IMR-90 (cell line): ENCODE results near the gene TNKS1BP1. TPM values are rescaled to one million over a fixed set of nuclear protein-coding genes. Genes with fewer than 3 reads are reported as not detected.

ENCODE experiments used
- ATAC-seq: fragments of 200-7000 bp; cut with Tn5 transposase; 2 replicates; pipeline ENCODE4 v1.9.1; 2020; ENCODE audit warnings: low read depth, mild to moderate bottlenecking, moderate library complexity
- BruUV-seq: library from RNA; stranded (reverse); fragments of 400-500 nt; replicated peaks from 2 replicates; lab custom pipeline; 2021; lab: Mats Ljungman, UMichigan
- CTCF ChIA-PET: fragments of 300-600 bp; formaldehyde crosslinking; extraction: SDS; loops from one replicate; lab custom pipeline; 2021; ENCODE audit warnings: antibody characterized with exemption; lab: Yijun Ruan, JAX
- POLR2A ChIA-PET: fragments of 300-600 bp; sonication (Branson Sonifier 250); formaldehyde crosslinking; loops from one replicate; lab custom pipeline; 2022; ENCODE audit warnings: antibody characterized with exemption; ENCODE audit not compliant: unreplicated experiment; lab: Charles Lee
- DNase-seq: peaks from one replicate; pipeline ENCODE4 v3.0.0; 2013
- H2AFZ ChIP-seq: replicated peaks from 2 replicates; pipeline ENCODE3; 2013; ENCODE audit warnings: low read length, mild to moderate bottlenecking; ENCODE audit not compliant: poor library complexity
- H2AK5ac ChIP-seq: 2 replicates; pipeline ENCODE4 v1.6.1; 2013; ENCODE audit warnings: low read depth, low read length, inconsistent platforms
- H2AK9ac ChIP-seq: replicated peaks from 2 replicates; pipeline ENCODE3; 2013; ENCODE audit warnings: mild to moderate bottlenecking, low read depth, low read length, moderate library complexity; ENCODE audit not compliant: poor library complexity
- H2BK120ac ChIP-seq: 2 replicates; pipeline ENCODE4 v1.6.1; 2013; ENCODE audit warnings: low read depth, low read length, inconsistent platforms
- H2BK15ac ChIP-seq: 3 replicates; pipeline ENCODE4 v1.6.1; 2013; ENCODE audit warnings: low read depth, low read length, inconsistent platforms
- H2BK20ac ChIP-seq: 2 replicates; pipeline ENCODE4 v1.6.1; 2013; ENCODE audit warnings: low read depth, mild to moderate bottlenecking, inconsistent platforms, low read length, moderate library complexity
- H2BK5ac ChIP-seq: 2 replicates; pipeline ENCODE4 v1.6.1; 2013; ENCODE audit warnings: mild to moderate bottlenecking, low read depth, low read length, inconsistent platforms; ENCODE audit not compliant: poor library complexity, severe bottlenecking
- H3K14ac ChIP-seq: replicated peaks from 2 replicates; pipeline ENCODE4 v1.6.1; 2013; ENCODE audit warnings: low read depth, low read length, inconsistent platforms
- H3K18ac ChIP-seq: 2 replicates; pipeline ENCODE4 v1.6.1; 2013; ENCODE audit warnings: low read depth, low read length, control low read depth
- H3K23ac ChIP-seq: 2 replicates; pipeline ENCODE4 v1.6.1; 2013; ENCODE audit warnings: low read depth, low read length, inconsistent platforms
- H3K27ac ChIP-seq: 2 replicates; pipeline ENCODE4 v1.5.1; 2013; ENCODE audit warnings: mild to moderate bottlenecking, control low read depth, low read length; ENCODE audit not compliant: insufficient read depth
- H3K27me3 ChIP-seq: 2 replicates; pipeline ENCODE4 v1.6.1; 2013; ENCODE audit warnings: low read length; ENCODE audit not compliant: control insufficient read depth, insufficient read depth
- H3K36me3 ChIP-seq: 2 replicates; pipeline ENCODE4 v1.6.1; 2013; ENCODE audit warnings: low read length, mixed read lengths; ENCODE audit not compliant: control insufficient read depth, insufficient read depth
- H3K4ac ChIP-seq: 2 replicates; pipeline ENCODE4 v1.6.1; 2013; ENCODE audit warnings: low read depth, low read length, inconsistent platforms
- H3K4me1 ChIP-seq: 2 replicates; pipeline ENCODE4 v1.6.1; 2013; ENCODE audit warnings: low read length, mixed read lengths; ENCODE audit not compliant: control insufficient read depth, insufficient read depth
- H3K4me2 ChIP-seq: 2 replicates; pipeline ENCODE4 v1.6.1; 2013; ENCODE audit warnings: low read depth, mild to moderate bottlenecking, control low read depth, low read length, moderate library complexity
- H3K4me3 ChIP-seq: 2 replicates; pipeline ENCODE4 v1.5.1; 2013; ENCODE audit warnings: low read depth, mild to moderate bottlenecking, control low read depth, low read length, moderate library complexity; ENCODE audit not compliant: insufficient read depth
- H3K56ac ChIP-seq: 2 replicates; pipeline ENCODE4 v1.6.1; 2013; ENCODE audit warnings: low read length, inconsistent platforms; ENCODE audit not compliant: insufficient read depth; ENCODE audit errors: extremely low read depth
- H3K79me1 ChIP-seq, 2 experiments: 2 replicates each; pipeline ENCODE4 v1.6.1; 2013; ENCODE audit warnings: low read length in 2 of 2, inconsistent platforms in 1 of 2, low read depth in 1 of 2
- H3K9ac ChIP-seq: 2 replicates; pipeline ENCODE4 v1.6.1; 2013; ENCODE audit warnings: low read depth, low read length, control low read depth
- H3K9me1 ChIP-seq: 2 replicates; pipeline ENCODE4 v1.6.1; 2013; ENCODE audit warnings: low read length, inconsistent platforms; ENCODE audit not compliant: insufficient read depth
- H3K9me3 ChIP-seq: 2 replicates; pipeline ENCODE4 v1.6.1; 2013; ENCODE audit warnings: low read length; ENCODE audit not compliant: control insufficient read depth, insufficient read depth
- H4K20me1 ChIP-seq: 2 replicates; pipeline ENCODE4 v1.6.1; 2013; ENCODE audit warnings: low read length, inconsistent platforms; ENCODE audit not compliant: insufficient read depth
- H4K5ac ChIP-seq: 2 replicates; pipeline ENCODE4 v1.6.1; 2013; ENCODE audit warnings: mild to moderate bottlenecking, low read depth, low read length, control low read depth
- H4K8ac ChIP-seq, 2 experiments: 2 replicates each; pipeline ENCODE4 v1.6.1; 2013; ENCODE audit warnings: low read depth in 2 of 2, low read length in 2 of 2, control low read depth in 1 of 2, inconsistent platforms in 1 of 2
- H4K91ac ChIP-seq: 2 replicates; pipeline ENCODE4 v1.6.1; 2013; ENCODE audit warnings: low read depth, low read length, inconsistent platforms; ENCODE audit not compliant: insufficient read depth
- CHD1 ChIP-seq: IDR thresholded peaks from 2 replicates; pipeline ENCODE4 v1.6.1; 2012; ENCODE audit warnings: low read depth, low read length, improper control_type of control experiment
- FOS ChIP-seq: fragments of 150-350 bp; IDR thresholded peaks from 2 replicates; pipeline ENCODE4 v1.6.1; 2016; ENCODE audit warnings: low read depth, low read length
- MAFK ChIP-seq: IDR thresholded peaks from 2 replicates; pipeline ENCODE4 v1.6.1; 2012; ENCODE audit warnings: low read depth, low read length, improper control_type of control experiment
- MAZ ChIP-seq: IDR thresholded peaks from 2 replicates; pipeline ENCODE4 v1.6.1; 2012; ENCODE audit warnings: low read depth, mild to moderate bottlenecking, low read length, improper control_type of control experiment, moderate library complexity, borderline replicate concordance
- POLR2A ChIP-seq: IDR thresholded peaks from 2 replicates; pipeline ENCODE4 v1.6.1; 2012; ENCODE audit warnings: mild to moderate bottlenecking, low read depth, low read length
- RFX5 ChIP-seq: IDR thresholded peaks from 2 replicates; pipeline ENCODE4 v1.8.0; 2012; ENCODE audit warnings: low read depth, mild to moderate bottlenecking, low read length, moderate library complexity
- WGBS, 2 experiments: methylation state at CpG; one replicate each; pipeline versions ENCODE4 v1.1.5 to v1.1.7; 2013; ENCODE audit warnings: missing lambda C conversion rate in 2 of 2; ENCODE audit not compliant: insufficient read length in 1 of 2; ENCODE audit errors: extremely low coverage in 2 of 2; 5-methylcytosine and 5-hydroxymethylcytosine counted together
- dilution Hi-C: fragments of 300-500 bp; cut with HindIII; formaldehyde crosslinking; loops from one replicate; pipeline ENCODE4 v1.14.3; 2018; ENCODE audit warnings: low sequenced_read_pairs; ENCODE audit not compliant: unreplicated experiment
- in situ Hi-C: fragments of 300-500 bp; cut with MboI; formaldehyde crosslinking; loops from 3 replicates; pipeline ENCODE4 v1.14.3; 2019; ENCODE audit warnings: low sequenced_read_pairs, inconsistent platforms, mixed read lengths
- intact Hi-C: fragments of 100-400 bp; cut with micrococcal nuclease; formaldehyde crosslinking; loops from 2 replicates; pipeline ENCODE4 v1.10.0; 2022
- polyA plus RNA-seq, 3 experiments: library from polyadenylated mRNA; depleted of rRNA; stranded (reverse); fragments of >200 nt; gene quantifications; 2 replicates each; pipeline ENCODE4 v1.2.3, GENCODE V29; 2012; ENCODE audit warnings: low replicate concordance in 1 of 3
- total RNA-seq: library from RNA; depleted of rRNA; stranded (reverse); fragments of >200 nt; gene quantifications from 2 replicates; pipeline ENCODE4 v1.2.3, GENCODE V29; 2012
- TF ChIP-seq, protein P1 (sequence below): fragments of 150-350 bp; IDR thresholded peaks from 2 replicates; pipeline ENCODE4 v1.6.1; 2017; ENCODE audit warnings: mild to moderate bottlenecking, antibody characterized with exemption, low read length, low read depth

TNKS1BP1 gene
- total and polyA plus RNA-seq, 2 of the 4 experiments (the other 2 are of a cell fraction) = 31.7 to 71.4 TPM

DNA sequence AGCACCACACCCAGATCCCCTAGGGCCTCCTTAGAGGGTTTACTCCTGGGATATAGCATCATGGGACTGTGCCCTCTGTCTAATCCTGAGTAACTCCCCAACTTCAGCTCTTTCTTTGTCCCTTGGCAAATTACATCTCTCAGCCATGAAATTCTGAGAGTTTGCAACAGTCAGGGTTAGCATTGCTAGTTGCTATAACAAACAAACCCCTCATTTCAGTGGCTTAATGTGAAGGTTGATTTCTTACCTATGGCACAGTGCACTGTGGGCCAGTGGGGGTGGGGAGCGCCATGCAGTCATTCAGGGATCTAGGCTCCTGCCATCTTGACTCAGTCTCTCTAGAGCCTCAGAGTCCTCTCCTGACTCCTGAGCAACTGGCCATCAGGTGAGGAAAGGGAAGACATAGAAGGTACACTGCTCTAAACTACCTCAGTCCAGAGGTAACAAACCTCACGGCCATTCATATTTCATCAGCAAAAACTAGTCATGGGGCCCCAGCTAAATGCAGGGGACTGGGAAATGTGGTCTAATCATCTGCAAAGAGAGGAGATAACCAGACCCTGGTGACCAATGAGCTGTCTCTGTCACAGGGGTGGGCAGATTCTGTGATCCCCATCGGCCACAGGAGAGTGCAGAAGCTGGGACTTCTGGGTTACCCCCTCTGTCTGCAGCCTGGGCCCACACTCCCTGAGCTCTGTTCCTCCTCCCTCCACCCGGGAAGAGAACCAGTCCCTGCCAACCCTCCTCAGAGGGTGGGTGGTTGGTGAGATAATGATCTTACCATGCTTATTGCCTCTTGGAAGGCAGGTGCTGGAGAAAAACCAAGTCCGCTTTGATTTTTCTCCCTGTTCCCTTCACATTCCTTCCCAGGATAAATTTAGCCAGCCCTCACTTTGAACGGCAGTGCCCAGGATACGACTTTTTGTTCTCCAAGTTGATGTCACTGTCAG, 38.7 kb upstream of the TNKS1BP1 start:
- Histone ChIP-seq H2BK5ac (no peak overlapping the region), H2AK9ac (no peak overlapping the region), H4K8ac (no peak overlapping the region), H3K27me3 (peaks cover 57% of the 10 kb centered on the region), H3K14ac (no peak overlapping the region), H3K56ac (no peak overlapping the region), H2BK120ac (no peak overlapping the region), H3K4me2 (no peak overlapping the region), H2AK5ac (no peak overlapping the region), H3K36me3 (no peaks in the 10 kb centered on the region), H3K4ac (no peak overlapping the region), H3K27ac (no peak overlapping the region), H3K4me1 (no peaks in the 10 kb centered on the region), H3K9me1 (no peaks in the 10 kb centered on the region), H3K18ac (no peak overlapping the region), H3K23ac (no peak overlapping the region), H4K20me1 (no peaks in the 10 kb centered on the region), H3K9me3 (peaks cover 3% of the 10 kb centered on the region; the same call in 1 of the 2 replicates), H2AFZ (no peak overlapping the region), H4K5ac (no peak overlapping the region), H2BK15ac (no peak overlapping the region), H3K9ac (no peak overlapping the region), H3K4me3 (no peak overlapping the region), H4K91ac (no peak overlapping the region), H3K79me1 (no peaks in the 10 kb centered on the region), H2BK20ac (no peak overlapping the region)
- ChIA-PET POLR2A (no interaction called here), CTCF (no interaction called here)
- TF ChIP-seq MAZ = no peak
- TF ChIP-seq RFX5 = no peak
- TF ChIP-seq POLR2A = no peak
- no peak for TF ChIP-seq FOS
- TF ChIP-seq CHD1 = no peak
- TF ChIP-seq, protein P1, sequence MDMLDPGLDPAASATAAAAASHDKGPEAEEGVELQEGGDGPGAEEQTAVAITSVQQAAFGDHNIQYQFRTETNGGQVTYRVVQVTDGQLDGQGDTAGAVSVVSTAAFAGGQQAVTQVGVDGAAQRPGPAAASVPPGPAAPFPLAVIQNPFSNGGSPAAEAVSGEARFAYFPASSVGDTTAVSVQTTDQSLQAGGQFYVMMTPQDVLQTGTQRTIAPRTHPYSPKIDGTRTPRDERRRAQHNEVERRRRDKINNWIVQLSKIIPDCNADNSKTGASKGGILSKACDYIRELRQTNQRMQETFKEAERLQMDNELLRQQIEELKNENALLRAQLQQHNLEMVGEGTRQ = no peak
- no peak for TF ChIP-seq MAFK
- intact Hi-C loops = no loop called here
- WGBS, 2 experiments = 90% methylated on average over 2 of the region's 7 CpGs; no CpG with 5 or more reads in 1 of the 2 experiments
- dilution Hi-C loops = no loop called here
- BruUV-seq = no TSS peak
- DNase-seq (no peak), ATAC-seq (no peak)
- in situ Hi-C loops = loop anchor here (25.0 kb wide), 1 partner anchor 526 kb away; no protein-coding TSS in a partner anchor
